ENCODE results near the gene EVX2. TPM values are rescaled to one million over a fixed set of nuclear protein-coding genes. Genes with fewer than 3 reads are reported as not detected.

Gene EVX2
- total and polyA plus RNA-seq, 7 donors = 0.07 to 4.6 (median 1.9) TPM; not detected in 2

GRCh38 chr2:176124947-176125771, 41.4 kb upstream of the EVX2 start:
- Histone ChIP-seq H3K27me3 (peaks cover 2 to 55% (median 25%) of the 10 kb centered on the region in 3 donors), H3K36me3 (peaks cover 0 to 12% (median 0%) of the 10 kb centered on the region in 4 donors), H3K4me1 (peaks cover 0 to 34% (median 21%) of the 10 kb centered on the region in 4 donors), H3K9me3 (no peaks in the 10 kb centered on the region), H3K4me3 (no peak overlapping the region), H3K27ac (no peak overlapping the region)
- DNase-seq = peak; percentile 56
- intact Hi-C loops (cut with DNase I) = no loop called here
- TF ChIP-seq POLR2AphosphoS5 (IDR thresholded peaks at IDR 0.05) = no peak
- TF ChIP-seq EP300 (IDR thresholded peaks at IDR 0.05) = no peak
- no peak for TF ChIP-seq CTCF (IDR thresholded peaks at IDR 0.05)
- TF ChIP-seq POLR2A (IDR thresholded peaks at IDR 0.05) = no peak
- 45 to 55% methylated on average over 9 of the region's 9 CpGs for WGBS, 2 donors

- H3K36me3 ChIP-seq = peaks cover 0 to 12% (median 0%) of the 10 kb centered on the region in 4 donors
- WGBS, 2 donors = 47 to 66% methylated on average over 34 of the region's 34 CpGs
- intact Hi-C loops (cut with DNase I) = no loop called here
- no peaks in the 10 kb centered on the region for H3K9me3 ChIP-seq
- TF ChIP-seq POLR2AphosphoS5 (IDR thresholded peaks at IDR 0.05) (no peak), CTCF (IDR thresholded peaks at IDR 0.05) (no peak), EP300 (IDR thresholded peaks at IDR 0.05) (no peak), POLR2A (IDR thresholded peaks at IDR 0.05) (no peak)
- peaks cover 0 to 29% (median 16%) of the 10 kb centered on the region in 4 donors for H3K4me1 ChIP-seq
- DNase-seq = peak; percentile 60
- peaks cover 0 to 55% (median 21%) of the 10 kb centered on the region in 3 donors for H3K27me3 ChIP-seq
- no peak overlapping the region for H3K27ac ChIP-seq
- H3K4me3 ChIP-seq = no peak overlapping the region
Observed at GRCh38 chr2:176124110-176124946, 40.6 kb upstream of the EVX2 start.

GRCh38 chr2:176123411-176124109, 39.8 kb upstream of the EVX2 start:
- peaks cover 0 to 21% (median 8%) of the 10 kb centered on the region in 4 donors for H3K4me1 ChIP-seq
- peak overlapping the region; percentile 26 to 57 (median 52) for H3K4me3 ChIP-seq
- H3K36me3 ChIP-seq = peaks cover 0 to 12% (median 0%) of the 10 kb centered on the region in 4 donors
- peaks cover 0 to 48% (median 14%) of the 10 kb centered on the region in 3 donors for H3K27me3 ChIP-seq
- no peaks in the 10 kb centered on the region for H3K9me3 ChIP-seq
- TF ChIP-seq POLR2AphosphoS5 (IDR thresholded peaks at IDR 0.05) = no peak
- TF ChIP-seq EP300 (IDR thresholded peaks at IDR 0.05) = no peak
- TF ChIP-seq CTCF (IDR thresholded peaks at IDR 0.05) = no peak
- no peak for TF ChIP-seq POLR2A (IDR thresholded peaks at IDR 0.05)
- peak; percentile 59 for DNase-seq
- intact Hi-C loops (cut with DNase I) = no loop called here
- 10 to 16% methylated on average over 40 of the region's 40 CpGs for WGBS, 2 donors
- peak overlapping the region in 3 of 4 donors; percentile 48 to 73 (median 64) for H3K27ac ChIP-seq

GRCh38 chr2:176122683-176123410, 39.1 kb upstream of the EVX2 start, which contains the start of gene HOXD9:
HOXD9 (plus strand) TSS chr2:176122719; CDS start chr2:176122769, 50 bp downstream.
- Histone ChIP-seq H3K27ac (peak within 1 kb of the TSS in 3 of 4 donors; percentile 48 to 73 (median 64)), H3K27me3 (peaks cover 0 to 48% (median 7%) of the 10 kb centered on the region in 3 donors), H3K36me3 (peaks cover 0 to 12% (median 0%) of the 10 kb centered on the region in 4 donors), H3K9me3 (no peaks in the 10 kb centered on the region), H3K4me3 (peak within 1 kb of the TSS; percentile 26 to 57 (median 52)), H3K4me1 (peaks cover 0 to 15% (median 4%) of the 10 kb centered on the region in 4 donors)
- TF ChIP-seq POLR2AphosphoS5 (IDR thresholded peaks at IDR 0.05) (peak in 3 of 4 donors; percentile 30 to 58 (median 51)), EP300 (IDR thresholded peaks at IDR 0.05) (no peak), POLR2A (IDR thresholded peaks at IDR 0.05) (no peak), CTCF (IDR thresholded peaks at IDR 0.05) (no peak)
- WGBS, 2 donors = 2 to 6% methylated on average over 84 of the region's 84 CpGs
- intact Hi-C loops (cut with DNase I) = no loop called here
- peak; percentile 87 for DNase-seq
